DND-41 (cell line): ENCODE results near the gene GAL.

ENCODE experiments used
- ATAC-seq: fragments of 200-7000 bp; cut with Tn5 transposase; 3 replicates; pipeline ENCODE4 v1.9.1; 2021; ENCODE audit warnings: low read depth; ENCODE audit not compliant: insufficient read depth
- DNase-seq: peaks from one replicate; pipeline ENCODE4 v3.0.0-alpha.2; 2020
- H2AFZ ChIP-seq: 2 replicates; pipeline ENCODE4 v1.6.0; 2012; ENCODE audit warnings: low read depth, low read length
- H3K27ac ChIP-seq: 2 replicates; pipeline ENCODE4 v1.5.1; 2012; ENCODE audit warnings: low read length, inconsistent platforms
- H3K27me3 ChIP-seq: fragments of 200-600 bp; sonication (generic); 2 replicates; pipeline ENCODE4 v1.6.0; 2012; ENCODE audit warnings: low read length, mild to moderate bottlenecking, inconsistent platforms; ENCODE audit not compliant: insufficient read depth, poor library complexity
- H3K36me3 ChIP-seq: 2 replicates; pipeline ENCODE4 v1.5.1; 2012; ENCODE audit warnings: low read length, inconsistent platforms; ENCODE audit not compliant: insufficient read depth
- H3K4me1 ChIP-seq: 2 replicates; pipeline ENCODE4 v1.5.1; 2012; ENCODE audit warnings: mild to moderate bottlenecking, low read length; ENCODE audit not compliant: insufficient read depth
- H3K4me2 ChIP-seq: 2 replicates; pipeline ENCODE4 v1.6.0; 2012; ENCODE audit warnings: mild to moderate bottlenecking, moderate library complexity, low read length, inconsistent platforms; ENCODE audit not compliant: insufficient read depth
- H3K4me3 ChIP-seq, 2 experiments: fragments of 200-600 bp in 1 of 2; shearing (Covaris generic) in 1 of 2; 2 replicates each; pipeline ENCODE4 v1.5.1; 2012 to 2016; ENCODE audit warnings: inconsistent platforms in 2 of 2, low read length in 2 of 2, mild to moderate bottlenecking in 2 of 2, low read depth in 1 of 2, moderate library complexity in 1 of 2
- H3K79me2 ChIP-seq: 2 replicates; pipeline ENCODE4 v1.6.0; 2012; ENCODE audit warnings: low read length, inconsistent platforms; ENCODE audit not compliant: insufficient read depth
- H3K9ac ChIP-seq: 2 replicates; pipeline ENCODE4 v1.6.0; 2012; ENCODE audit warnings: low read depth, mild to moderate bottlenecking, inconsistent platforms, low read length, moderate library complexity
- H3K9me3 ChIP-seq: 2 replicates; pipeline ENCODE4 v1.5.1; 2012; ENCODE audit warnings: low read length, moderate library complexity, mild to moderate bottlenecking, inconsistent platforms; ENCODE audit not compliant: insufficient read depth, severe bottlenecking
- H4K20me1 ChIP-seq: 2 replicates; pipeline ENCODE4 v1.6.0; 2012; ENCODE audit warnings: low read length; ENCODE audit not compliant: insufficient read depth
- EZH2 ChIP-seq: IDR thresholded peaks from 3 replicates; pipeline ENCODE4 v1.6.1; 2012; ENCODE audit warnings: borderline replicate concordance, low read depth, mild to moderate bottlenecking, moderate library complexity, low read length, inconsistent platforms; ENCODE audit not compliant: severe bottlenecking
- TF ChIP-seq, protein P1 (sequence below): IDR thresholded peaks from 2 replicates; pipeline ENCODE4 v1.5.1; 2012; ENCODE audit warnings: borderline replicate concordance, low read length, moderate library complexity, mild to moderate bottlenecking; ENCODE audit not compliant: poor library complexity, severe bottlenecking; ENCODE audit errors: extremely low read depth

The GAL gene

DNA sequence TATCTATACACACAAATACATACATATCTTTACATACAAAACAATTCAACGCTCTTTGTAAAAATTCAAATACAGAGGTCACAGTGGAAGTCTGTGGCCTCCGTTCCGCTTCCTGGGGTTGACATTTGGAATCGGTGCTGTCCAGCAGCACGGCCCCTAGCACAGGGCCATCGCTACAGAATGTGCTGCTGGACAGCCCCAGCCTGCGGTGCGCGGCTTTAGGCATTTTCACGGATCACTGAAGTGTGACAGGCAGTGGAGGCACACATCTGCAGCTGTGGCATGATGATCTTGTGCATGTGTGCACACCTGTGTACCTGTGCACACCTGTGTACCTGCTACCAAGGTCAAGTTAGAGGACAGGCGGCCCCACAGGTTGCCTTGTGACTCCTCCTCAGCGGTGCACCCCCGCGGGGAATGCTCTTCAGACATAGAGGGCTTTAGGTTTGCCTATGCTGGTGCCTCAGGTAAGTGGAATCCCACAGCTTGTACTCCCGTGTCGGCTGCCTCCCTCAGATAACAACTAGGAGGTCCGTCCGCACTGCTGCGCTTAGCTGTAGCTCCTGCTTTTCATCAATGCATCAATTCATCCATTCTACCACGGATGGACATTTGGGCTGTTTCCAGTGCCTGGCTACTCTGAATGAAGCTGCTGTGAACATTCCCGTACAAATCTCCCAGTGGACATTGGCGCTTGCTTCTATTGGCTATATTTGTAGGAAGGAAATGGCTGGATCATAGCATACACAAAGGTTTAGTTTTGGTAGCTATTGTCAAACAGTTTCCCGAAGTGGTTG is 29.9 kb downstream of the GAL start:
- Histone ChIP-seq H3K79me2 (no peaks in the 10 kb centered on the region), H3K36me3 (no peaks in the 10 kb centered on the region), H3K9me3 (no peaks in the 10 kb centered on the region), H3K27me3 (peaks cover 3% of the 10 kb centered on the region), H2AFZ (no peak overlapping the region), H3K4me3 (no peak overlapping the region), H3K9ac (no peak overlapping the region), H3K4me2 (no peak overlapping the region), H3K4me1 (no peaks in the 10 kb centered on the region), H4K20me1 (no peaks in the 10 kb centered on the region), H3K27ac (no peak overlapping the region)
- DNase-seq: no peak
- ATAC-seq: no peak
- TF ChIP-seq EZH2: no peak
- TF ChIP-seq, protein P1, sequence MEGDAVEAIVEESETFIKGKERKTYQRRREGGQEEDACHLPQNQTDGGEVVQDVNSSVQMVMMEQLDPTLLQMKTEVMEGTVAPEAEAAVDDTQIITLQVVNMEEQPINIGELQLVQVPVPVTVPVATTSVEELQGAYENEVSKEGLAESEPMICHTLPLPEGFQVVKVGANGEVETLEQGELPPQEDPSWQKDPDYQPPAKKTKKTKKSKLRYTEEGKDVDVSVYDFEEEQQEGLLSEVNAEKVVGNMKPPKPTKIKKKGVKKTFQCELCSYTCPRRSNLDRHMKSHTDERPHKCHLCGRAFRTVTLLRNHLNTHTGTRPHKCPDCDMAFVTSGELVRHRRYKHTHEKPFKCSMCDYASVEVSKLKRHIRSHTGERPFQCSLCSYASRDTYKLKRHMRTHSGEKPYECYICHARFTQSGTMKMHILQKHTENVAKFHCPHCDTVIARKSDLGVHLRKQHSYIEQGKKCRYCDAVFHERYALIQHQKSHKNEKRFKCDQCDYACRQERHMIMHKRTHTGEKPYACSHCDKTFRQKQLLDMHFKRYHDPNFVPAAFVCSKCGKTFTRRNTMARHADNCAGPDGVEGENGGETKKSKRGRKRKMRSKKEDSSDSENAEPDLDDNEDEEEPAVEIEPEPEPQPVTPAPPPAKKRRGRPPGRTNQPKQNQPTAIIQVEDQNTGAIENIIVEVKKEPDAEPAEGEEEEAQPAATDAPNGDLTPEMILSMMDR: no peak

DNA sequence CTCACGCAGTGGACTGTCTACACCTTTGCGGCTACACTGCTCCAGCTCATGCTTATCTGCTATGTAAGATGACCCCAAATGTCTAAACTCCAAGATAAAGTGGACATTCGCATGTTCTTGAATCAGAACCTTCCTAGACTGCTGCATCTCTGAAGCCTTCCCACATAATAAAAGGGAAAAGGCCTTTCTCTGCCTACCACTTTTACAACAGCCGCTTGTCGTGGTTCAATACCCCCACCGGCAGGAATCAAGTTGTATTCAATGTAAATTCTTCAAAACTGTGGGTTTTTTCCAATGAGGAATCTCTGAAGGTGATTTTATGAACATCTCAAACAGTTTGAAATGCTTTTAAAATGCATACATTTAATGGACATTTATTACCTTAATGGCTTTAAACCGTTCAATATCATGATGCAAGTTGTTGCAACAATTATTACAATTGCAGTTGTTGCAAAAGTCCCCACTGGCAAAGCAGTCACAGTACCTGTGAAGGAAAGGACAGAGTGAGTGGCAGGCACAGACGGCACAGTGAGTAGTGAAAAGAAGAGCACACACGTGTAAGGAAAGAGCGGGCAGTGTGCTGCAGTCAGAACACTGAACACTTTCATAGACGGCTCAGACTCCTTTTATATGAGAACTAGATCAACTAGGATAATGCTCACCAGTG is 31.2 kb downstream of the GAL start:
- H3K4me2 ChIP-seq: no peak overlapping the region
- H3K27ac ChIP-seq: no peak overlapping the region
- ATAC-seq (no peak), DNase-seq (no peak)
- H3K9ac ChIP-seq: no peak overlapping the region
- H3K27me3 ChIP-seq: peaks cover 3% of the 10 kb centered on the region
- H3K4me3 ChIP-seq: no peak overlapping the region
- H3K79me2 ChIP-seq: no peaks in the 10 kb centered on the region
- peaks cover 3% of the 10 kb centered on the region for H3K9me3 ChIP-seq
- no peak overlapping the region for H2AFZ ChIP-seq
- H4K20me1 ChIP-seq: no peaks in the 10 kb centered on the region
- H3K36me3 ChIP-seq: no peaks in the 10 kb centered on the region
- no peaks in the 10 kb centered on the region for H3K4me1 ChIP-seq
- TF ChIP-seq, protein P1: no peak
- TF ChIP-seq EZH2: no peak

DNA sequence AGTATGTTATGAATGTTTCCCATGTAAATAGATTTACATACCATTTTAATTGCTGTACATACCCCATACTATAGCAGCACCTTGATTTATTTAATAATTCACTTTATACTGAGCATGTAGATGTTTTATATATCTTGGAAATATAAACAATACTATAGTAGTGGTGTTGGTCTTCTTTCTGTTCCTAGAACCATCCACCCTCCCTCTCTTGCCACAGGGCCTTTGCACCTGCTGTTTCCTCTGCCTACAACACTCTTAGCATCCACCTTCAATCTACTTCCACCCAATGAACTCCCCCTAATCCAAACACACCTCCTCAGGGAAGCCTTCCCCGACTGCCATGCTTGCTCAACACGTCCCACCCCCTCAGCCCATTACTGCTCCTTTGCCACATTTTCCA is 36.7 kb downstream of the GAL start:
- H3K4me3 ChIP-seq: no peak overlapping the region
- H3K79me2 ChIP-seq: no peaks in the 10 kb centered on the region
- ATAC-seq: no peak

More for the DNA sequence above, 36.7 kb downstream of the GAL start:
- Histone ChIP-seq H3K9me3 (peaks cover 3% of the 10 kb centered on the region), H3K36me3 (no peaks in the 10 kb centered on the region), H3K4me2 (no peak overlapping the region), H3K9ac (no peak overlapping the region), H4K20me1 (no peaks in the 10 kb centered on the region), H3K27ac (no peak overlapping the region), H2AFZ (no peak overlapping the region), H3K27me3 (peaks cover 9% of the 10 kb centered on the region), H3K4me1 (no peaks in the 10 kb centered on the region)
- TF ChIP-seq EZH2: no peak
- TF ChIP-seq, protein P1: no peak
- no peak for DNase-seq
